A673 (cell line): ENCODE data around the gene GPN3. TPM values are rescaled to one million over a fixed set of nuclear protein-coding genes. Genes with fewer than 3 reads are reported as not detected.
A peak's percentile ranks its signal among the peaks of the same experiment; 100 is the strongest.
"Not testable (repeated sequence)": the region's sequence is repeated elsewhere in the genome, so short reads cannot be mapped to it uniquely, and the experiment has no call there.

ENCODE experiments used
- BruUV-seq: library from RNA; stranded (reverse); fragments of 400-500 nt; replicated peaks from 2 replicates; lab custom pipeline; 2021; lab: Mats Ljungman, UMichigan
- CTCF ChIA-PET: fragments of 300-600 bp; sonication (Branson Sonifier 250); formaldehyde crosslinking; loops from one replicate; lab custom pipeline; 2022; ENCODE audit warnings: antibody characterized with exemption; lab: Charles Lee
- POLR2A ChIA-PET: fragments of 300-600 bp; sonication (Branson Sonifier 250); formaldehyde crosslinking; loops from one replicate; lab custom pipeline; 2022; ENCODE audit warnings: antibody characterized with exemption; ENCODE audit not compliant: low non-redundant PET; lab: Charles Lee
- DNase-seq: peaks from one replicate; pipeline ENCODE4 v3.0.0-alpha.2; 2015; ENCODE audit warnings: low spot score
- H3K27ac ChIP-seq: fragments of 200-600 bp; sonication (generic); 2 replicates; pipeline ENCODE4 v1.5.1; 2016; ENCODE audit warnings: mixed run types, low read depth, mild to moderate bottlenecking, mixed read lengths, antibody characterized with exemption, low read length; ENCODE audit not compliant: poor library complexity, severe bottlenecking
- H3K27me3 ChIP-seq: fragments of 200-600 bp; sonication (generic); replicated peaks from 2 replicates; pipeline ENCODE4 v1.6.1; 2017; ENCODE audit warnings: mixed run types, low read depth, mild to moderate bottlenecking, mixed read lengths, antibody characterized with exemption, low read length; ENCODE audit not compliant: insufficient read depth, poor library complexity
- H3K36me3 ChIP-seq: fragments of 200-600 bp; sonication (generic); 2 replicates; pipeline ENCODE4 v1.6.1; 2016; ENCODE audit warnings: mixed run types, mild to moderate bottlenecking, mixed read lengths, antibody characterized with exemption, low read length; ENCODE audit not compliant: insufficient read depth, poor library complexity, severe bottlenecking
- H3K4me1 ChIP-seq: fragments of 200-600 bp; sonication (generic); 2 replicates; pipeline ENCODE4 v1.6.1; 2017; ENCODE audit warnings: mixed run types, mild to moderate bottlenecking, mixed read lengths, antibody characterized with exemption, low read length; ENCODE audit not compliant: insufficient read depth, poor library complexity, severe bottlenecking
- H3K4me3 ChIP-seq: fragments of 200-600 bp; sonication (generic); 2 replicates; pipeline ENCODE4 v1.5.1; 2016; ENCODE audit warnings: low read depth, mixed run types, mild to moderate bottlenecking, mixed read lengths, low read length; ENCODE audit not compliant: poor library complexity, severe bottlenecking
- H3K9me3 ChIP-seq: fragments of 200-600 bp; sonication (generic); 2 replicates; pipeline ENCODE4 v1.6.1; 2016; ENCODE audit warnings: mixed run types, low read depth, mild to moderate bottlenecking, mixed read lengths, antibody characterized with exemption, low read length; ENCODE audit not compliant: poor library complexity, severe bottlenecking
- EZH2 ChIP-seq: fragments of 200-600 bp; sonication (generic); IDR thresholded peaks from 2 replicates; pipeline ENCODE4 v1.6.1; 2017; ENCODE audit warnings: borderline replicate concordance, low read depth, mild to moderate bottlenecking, mixed read lengths, antibody characterized with exemption, low read length; ENCODE audit not compliant: poor library complexity, severe bottlenecking
- intact Hi-C: fragments of 100-400 bp; cut with micrococcal nuclease; formaldehyde crosslinking; loops from one replicate; pipeline ENCODE4 v1.10.0; 2022; ENCODE audit not compliant: unreplicated experiment
- total RNA-seq: library from RNA; stranded (reverse); gene quantifications from 2 replicates; pipeline ENCODE4 v1.2.3, GENCODE V29; 2021
- TF ChIP-seq, protein P1 (sequence below): fragments of 300-800, 200-600 bp; sonication (generic); conservative IDR thresholded peaks from 2 replicates; pipeline ENCODE4 v1.5.1; 2017; ENCODE audit warnings: low read depth, mild to moderate bottlenecking, antibody characterized with exemption, low read length, moderate library complexity, mixed read lengths

GPN3 gene
- total RNA-seq, 1 experiment from 2014 or later: 52.7 TPM

DNA sequence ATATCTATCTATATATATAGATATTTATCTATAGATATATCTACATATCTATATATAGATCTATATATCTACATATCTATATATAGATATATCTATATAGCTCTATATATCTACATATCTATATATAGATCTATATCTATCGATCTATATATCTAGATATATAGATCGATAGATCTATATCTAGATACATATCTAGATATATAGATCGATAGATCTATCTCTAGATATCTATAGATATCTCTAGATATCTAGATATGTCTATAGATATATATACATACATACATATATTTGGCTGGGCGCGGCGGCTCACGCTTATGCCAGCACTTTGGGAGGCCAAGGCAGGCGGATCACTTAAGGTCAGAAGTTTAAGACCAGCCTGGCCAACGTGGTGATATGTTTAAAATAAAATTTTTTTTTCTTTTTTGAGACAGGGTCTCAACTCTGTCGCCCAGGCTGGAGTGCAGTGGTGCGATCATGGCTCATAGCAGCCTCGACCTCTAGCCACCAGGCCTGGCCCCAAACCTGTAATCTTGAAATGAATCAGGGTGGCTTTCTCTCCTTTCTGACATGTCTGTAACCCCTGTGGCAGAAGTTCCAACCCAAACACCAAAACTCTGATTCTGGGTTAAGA is 36.0 kb downstream of the GPN3 start:
- Histone ChIP-seq H3K4me3 (peak overlapping the region; percentile 57), H3K36me3 (peaks cover 28% of the 10 kb centered on the region), H3K9me3 (no peaks in the 10 kb centered on the region), H3K27me3 (no peaks in the 10 kb centered on the region), H3K27ac (no peak overlapping the region), H3K4me1 (no peaks in the 10 kb centered on the region)
- no TSS peak for BruUV-seq
- TF ChIP-seq, protein P1, sequence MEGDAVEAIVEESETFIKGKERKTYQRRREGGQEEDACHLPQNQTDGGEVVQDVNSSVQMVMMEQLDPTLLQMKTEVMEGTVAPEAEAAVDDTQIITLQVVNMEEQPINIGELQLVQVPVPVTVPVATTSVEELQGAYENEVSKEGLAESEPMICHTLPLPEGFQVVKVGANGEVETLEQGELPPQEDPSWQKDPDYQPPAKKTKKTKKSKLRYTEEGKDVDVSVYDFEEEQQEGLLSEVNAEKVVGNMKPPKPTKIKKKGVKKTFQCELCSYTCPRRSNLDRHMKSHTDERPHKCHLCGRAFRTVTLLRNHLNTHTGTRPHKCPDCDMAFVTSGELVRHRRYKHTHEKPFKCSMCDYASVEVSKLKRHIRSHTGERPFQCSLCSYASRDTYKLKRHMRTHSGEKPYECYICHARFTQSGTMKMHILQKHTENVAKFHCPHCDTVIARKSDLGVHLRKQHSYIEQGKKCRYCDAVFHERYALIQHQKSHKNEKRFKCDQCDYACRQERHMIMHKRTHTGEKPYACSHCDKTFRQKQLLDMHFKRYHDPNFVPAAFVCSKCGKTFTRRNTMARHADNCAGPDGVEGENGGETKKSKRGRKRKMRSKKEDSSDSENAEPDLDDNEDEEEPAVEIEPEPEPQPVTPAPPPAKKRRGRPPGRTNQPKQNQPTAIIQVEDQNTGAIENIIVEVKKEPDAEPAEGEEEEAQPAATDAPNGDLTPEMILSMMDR: no peak
- TF ChIP-seq EZH2: no peak
- ChIA-PET POLR2A (interaction anchor here (0.7 kb wide), 1 partner anchor 65 kb away, joined by 5 read pairs; no protein-coding TSS in a partner anchor), CTCF (interaction anchor here (0.5 to 1.3 kb wide), 18 partner anchors 10 to 490 kb away, joined by 3 to 16 read pairs (median 4); partner anchors contain the start of genes ARPC3, FAM216A, GIT2 and GPN3)
- intact Hi-C loops: loop anchor here (1.0 kb wide), 1 partner anchor 332 kb away; no protein-coding TSS in a partner anchor
- no peak for DNase-seq

DNA sequence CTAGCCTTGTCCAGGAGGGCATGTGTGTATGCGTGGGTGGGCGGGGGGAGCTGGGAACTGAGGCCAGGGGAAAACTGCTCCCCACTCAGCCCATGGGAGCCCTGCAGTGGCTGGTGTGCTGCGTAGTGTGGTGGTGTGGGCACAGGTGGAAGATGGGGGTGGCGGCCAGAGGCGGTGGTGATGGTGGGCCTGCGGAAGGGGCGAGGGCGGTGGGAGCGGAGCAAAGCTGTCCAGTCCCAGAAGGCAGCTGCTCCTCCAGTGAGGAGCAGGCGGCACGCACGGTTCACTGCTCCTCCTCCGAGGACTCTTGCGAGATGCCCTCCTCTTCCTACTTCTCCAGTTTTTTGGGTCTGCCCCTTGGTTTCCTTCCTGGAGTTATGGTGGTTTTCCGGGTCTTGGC is 38.4 kb downstream of the GPN3 start:
- POLR2A ChIA-PET, H3K36me3 ChIP-seq, H3K9me3 ChIP-seq, BruUV-seq, H3K27ac ChIP-seq, H3K4me1 ChIP-seq, H3K27me3 ChIP-seq, DNase-seq, CTCF ChIA-PET, H3K4me3 ChIP-seq, intact Hi-C loops: not testable (repeated sequence)

DNA sequence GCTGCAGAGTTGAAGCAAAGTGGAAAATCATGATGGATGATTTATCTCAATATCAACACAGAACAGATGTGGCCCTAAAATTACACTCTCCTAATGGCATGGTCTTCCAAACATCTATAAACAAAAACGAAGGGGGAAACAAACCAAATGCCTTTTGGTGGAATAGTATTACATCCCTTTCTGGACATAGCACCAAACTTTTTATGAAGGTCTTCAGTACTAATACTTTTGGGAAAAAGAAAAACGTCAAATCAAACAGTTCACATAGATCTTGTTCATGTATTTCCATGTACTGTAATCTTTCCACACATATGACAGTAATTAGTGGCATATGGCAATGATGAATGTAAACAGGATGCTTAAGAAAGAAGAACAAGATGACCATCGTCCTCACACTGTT is 41.7 kb downstream of the GPN3 start:
- H3K27me3 ChIP-seq: no peaks in the 10 kb centered on the region
- H3K36me3 ChIP-seq: no peaks in the 10 kb centered on the region
- intact Hi-C loops: no loop called here
- TF ChIP-seq EZH2: no peak
- TF ChIP-seq, protein P1: no peak
- no peak overlapping the region for H3K27ac ChIP-seq
- no peak overlapping the region for H3K4me3 ChIP-seq
- H3K4me1 ChIP-seq: no peaks in the 10 kb centered on the region
- POLR2A ChIA-PET: no interaction called here
- H3K9me3 ChIP-seq: no peaks in the 10 kb centered on the region
- CTCF ChIA-PET: no interaction called here
- BruUV-seq: no TSS peak
- DNase-seq: no peak

DNA sequence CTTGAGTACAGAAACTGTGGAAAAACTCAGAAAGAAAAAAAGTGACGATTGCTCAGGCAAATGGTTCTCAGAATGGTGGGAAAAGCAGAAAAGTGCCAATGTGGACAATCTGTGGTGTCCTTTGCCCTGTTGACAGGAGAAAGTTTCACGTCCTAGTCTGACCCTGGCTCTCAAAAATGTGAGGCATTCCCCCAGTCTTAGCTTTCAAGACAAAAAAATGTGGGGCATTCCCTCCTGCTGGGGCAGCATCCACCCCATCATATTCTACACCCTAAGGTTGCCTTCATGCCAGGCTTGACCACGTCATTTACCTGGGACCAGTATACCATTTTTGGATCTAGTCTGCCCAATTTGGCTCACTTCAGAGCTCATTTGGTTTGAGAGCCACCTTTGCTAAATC is 43.8 kb downstream of the GPN3 start:
- H3K4me3 ChIP-seq: no peak overlapping the region
- no peaks in the 10 kb centered on the region for H3K36me3 ChIP-seq
- no TSS peak for BruUV-seq
- no peaks in the 10 kb centered on the region for H3K4me1 ChIP-seq
- no peak for DNase-seq
- intact Hi-C loops: no loop called here
- no peak overlapping the region for H3K27ac ChIP-seq
- ChIA-PET CTCF (no interaction called here), POLR2A (no interaction called here)
- H3K9me3 ChIP-seq: no peaks in the 10 kb centered on the region
- no peak for TF ChIP-seq EZH2
- TF ChIP-seq, protein P1: no peak
- no peaks in the 10 kb centered on the region for H3K27me3 ChIP-seq
